Globus pallidus (tissue), 1 donor: ENCODE results near the gene TSPAN11.

Experiments used
- DNase-seq: peaks from one replicate; pipeline ENCODE4 v3.0.0-alpha.2; 2015; ENCODE audit warnings: low spot score

Gene TSPAN11

DNA sequence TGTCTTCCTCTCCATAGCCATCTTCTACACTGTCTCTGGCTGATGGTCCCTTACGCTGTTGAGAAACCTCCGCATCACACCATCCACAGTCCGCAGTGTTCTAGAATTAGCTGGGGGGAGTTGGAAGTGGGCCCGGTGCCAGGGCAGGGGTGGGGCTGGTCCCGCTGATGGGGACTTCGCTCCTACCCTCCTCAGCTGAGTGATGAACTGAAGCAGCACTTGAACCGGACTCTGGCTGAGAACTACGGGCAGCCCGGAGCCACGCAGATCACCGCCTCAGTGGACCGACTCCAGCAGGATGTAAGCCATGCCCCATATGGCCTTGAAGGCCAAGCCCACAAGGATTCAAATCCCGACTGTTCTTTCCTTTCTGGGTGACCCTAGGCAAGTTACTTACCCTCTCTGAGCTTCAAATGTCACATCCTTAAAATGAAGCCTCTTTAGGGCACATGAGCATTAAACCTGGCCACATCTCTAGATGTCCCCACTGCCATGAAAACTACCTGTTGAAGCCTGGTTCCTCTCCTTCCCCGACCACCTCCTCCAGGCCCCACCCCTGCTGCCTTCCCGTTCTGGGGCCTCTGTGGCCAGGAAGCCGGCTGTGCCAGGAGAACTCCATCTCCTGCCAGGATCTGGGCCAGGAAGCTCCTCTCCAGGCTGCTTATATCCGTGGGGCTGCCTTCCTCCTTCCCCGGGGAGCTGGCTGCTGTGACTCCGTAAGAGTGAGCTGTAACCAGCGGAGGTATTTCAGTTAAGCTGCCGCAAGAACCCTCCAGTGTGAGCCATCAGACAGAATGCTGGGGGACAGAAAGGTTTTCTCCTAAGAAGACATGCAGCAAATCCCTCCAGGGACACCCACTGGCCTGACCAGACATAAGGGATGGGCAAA is 53.1 kb downstream of the TSPAN11 start:
- no peak for DNase-seq

DNA sequence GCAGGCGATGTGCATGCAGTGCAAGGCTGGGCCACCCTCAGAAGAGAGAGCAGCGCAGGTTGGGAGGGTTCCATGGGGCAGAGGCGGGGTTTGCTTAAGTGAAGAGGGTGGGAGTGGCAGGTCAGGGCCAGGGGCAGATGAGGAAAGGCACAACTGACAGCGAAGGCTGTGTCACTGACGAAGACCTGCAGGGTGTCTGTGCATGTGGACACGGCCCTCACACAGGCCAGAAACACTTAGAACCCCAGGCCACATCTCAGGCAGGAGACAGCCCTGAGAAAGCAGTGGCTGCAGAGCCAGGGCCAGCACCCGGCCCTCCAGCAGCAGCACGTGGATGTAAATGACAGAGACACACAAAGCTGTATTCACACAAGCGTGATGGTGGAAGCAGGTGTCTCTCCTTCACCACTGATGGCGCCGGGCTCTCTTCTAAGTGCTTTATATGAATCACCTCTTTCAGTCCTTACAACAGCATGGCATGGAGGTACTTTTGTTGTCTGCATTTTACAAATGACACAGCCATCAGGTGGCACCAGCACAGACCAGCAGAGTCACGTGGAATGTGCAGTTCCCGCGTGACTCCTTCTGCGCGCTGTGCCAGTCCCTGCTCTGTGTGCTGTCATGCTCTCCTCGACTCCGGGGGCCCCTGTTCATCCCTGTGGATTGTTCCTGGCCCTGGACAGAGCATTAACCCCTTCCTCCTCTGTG is 54.6 kb downstream of the TSPAN11 start:
- peak; percentile 53 for DNase-seq

DNA sequence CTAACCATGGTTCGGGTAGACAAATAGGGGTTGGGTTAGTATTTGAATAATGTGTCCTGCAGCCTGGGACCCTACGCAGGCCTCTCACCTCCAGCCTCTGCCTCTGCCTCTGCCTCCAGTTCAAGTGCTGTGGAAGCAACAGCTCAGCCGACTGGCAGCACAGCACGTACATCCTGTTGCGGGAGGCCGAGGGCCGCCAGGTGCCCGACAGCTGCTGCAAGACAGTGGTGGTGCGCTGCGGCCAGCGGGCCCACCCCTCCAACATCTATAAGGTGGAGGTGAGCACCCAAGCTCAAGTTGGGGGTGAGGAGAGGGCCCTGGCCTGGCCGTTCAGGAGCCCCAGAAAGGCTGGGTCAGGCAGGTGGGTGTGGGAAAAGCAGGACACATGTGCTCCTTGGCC is 55.9 kb downstream of the TSPAN11 start:
- DNase-seq, result no peak

DNA sequence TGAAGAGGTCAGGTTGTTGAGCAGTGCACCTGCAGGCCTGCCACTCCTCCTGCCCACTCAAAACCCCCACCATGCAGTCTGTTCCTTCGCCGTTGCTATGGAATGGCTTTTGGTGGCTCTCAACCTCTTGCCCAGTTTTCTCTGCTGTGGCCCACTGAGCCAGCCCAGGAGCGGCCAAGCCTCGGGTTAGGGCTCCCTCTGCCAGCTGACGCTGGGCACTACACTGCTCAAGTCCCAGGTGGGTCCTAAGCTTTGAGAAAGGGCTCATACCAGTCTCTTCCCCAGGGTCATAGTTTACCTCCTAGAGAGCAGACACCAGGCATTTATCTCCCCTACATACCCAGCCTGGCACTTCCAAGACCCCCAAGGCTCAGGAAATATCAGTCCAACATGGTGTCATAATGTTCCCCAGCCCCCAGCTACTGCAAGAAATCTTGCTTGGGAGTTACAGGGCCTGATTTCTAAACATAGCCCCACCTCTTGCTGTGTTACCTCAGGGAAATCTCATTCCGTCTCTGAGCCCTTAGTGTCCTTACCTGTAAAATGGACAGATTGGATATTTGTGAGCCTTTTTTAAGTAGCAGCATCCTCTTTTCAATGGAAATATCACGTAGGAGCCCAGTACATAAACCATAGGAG is 59.4 kb downstream of the TSPAN11 start:
- DNase-seq, result peak; percentile 56

DNA sequence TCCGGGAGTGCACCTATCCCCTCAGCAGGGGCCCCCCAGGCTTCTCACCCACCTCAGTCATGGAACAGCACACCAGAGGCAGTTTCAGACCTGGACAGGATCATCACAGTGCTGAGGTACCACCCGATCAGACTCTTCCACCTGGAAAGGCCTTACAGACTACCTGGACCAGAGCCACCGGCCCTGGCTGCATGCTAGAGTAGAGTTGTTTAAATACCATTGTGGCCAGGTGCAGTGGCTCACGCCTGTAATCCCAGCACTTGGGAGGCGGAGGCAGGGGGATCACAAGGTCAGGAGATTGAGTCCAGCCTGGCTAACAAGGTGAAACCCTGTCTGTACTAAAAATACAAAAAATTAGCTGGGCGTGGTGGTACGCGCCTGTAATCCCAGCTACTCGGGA is 61.5 kb downstream of the TSPAN11 start:
- no peak for DNase-seq

DNA sequence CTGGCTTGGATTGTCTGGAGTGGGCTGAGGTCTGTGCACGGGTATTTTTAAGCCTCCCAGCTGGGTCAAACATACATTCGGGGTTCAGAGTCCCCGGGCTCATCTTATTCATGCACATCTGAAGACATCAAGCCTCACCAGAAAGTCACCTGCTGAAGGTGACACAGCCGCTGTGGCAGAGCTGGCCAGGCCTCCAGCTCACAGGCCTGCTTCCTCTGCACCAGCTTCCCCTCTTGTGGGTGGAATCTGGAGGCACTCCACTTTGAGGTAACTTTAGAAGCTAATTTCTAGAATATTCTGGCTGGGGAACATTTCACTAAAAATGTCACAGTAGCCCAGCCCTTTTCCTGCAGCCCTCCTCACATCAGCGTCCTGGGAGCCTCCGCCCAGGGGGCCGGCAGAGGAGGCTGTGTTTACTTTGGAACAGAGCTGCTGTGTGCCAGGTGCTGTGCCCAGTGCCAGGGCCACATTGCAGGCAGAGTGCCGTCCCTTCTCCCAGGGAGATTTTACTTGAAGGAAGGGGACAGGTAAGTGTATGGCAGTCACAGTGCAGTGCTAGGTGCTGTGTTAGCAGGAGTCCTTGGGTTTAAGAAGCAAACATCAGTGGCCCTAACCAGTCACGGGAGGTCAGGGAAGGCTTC is 62.2 kb downstream of the TSPAN11 start:
- no peak for DNase-seq

DNA sequence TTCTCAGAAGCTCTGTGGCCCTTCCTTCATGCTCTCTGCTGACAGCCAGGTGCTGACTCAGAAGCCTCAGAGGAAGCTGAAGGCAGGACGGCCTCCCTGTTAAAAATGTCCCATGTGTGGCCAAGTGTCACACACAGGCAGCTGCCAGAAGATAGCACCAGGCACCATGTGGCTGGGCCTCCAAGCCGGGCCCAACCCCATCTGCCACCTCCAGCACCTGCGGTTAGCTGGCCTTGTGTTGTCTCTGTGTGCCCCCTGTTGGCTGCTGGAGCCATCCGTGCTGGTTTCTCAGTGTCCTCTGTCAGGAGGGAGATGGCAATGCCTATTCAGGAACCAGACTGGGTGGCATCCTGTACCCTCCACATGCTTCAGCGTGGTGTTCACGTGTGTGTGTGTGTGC is 63.2 kb downstream of the TSPAN11 start:
- no peak for DNase-seq

DNA sequence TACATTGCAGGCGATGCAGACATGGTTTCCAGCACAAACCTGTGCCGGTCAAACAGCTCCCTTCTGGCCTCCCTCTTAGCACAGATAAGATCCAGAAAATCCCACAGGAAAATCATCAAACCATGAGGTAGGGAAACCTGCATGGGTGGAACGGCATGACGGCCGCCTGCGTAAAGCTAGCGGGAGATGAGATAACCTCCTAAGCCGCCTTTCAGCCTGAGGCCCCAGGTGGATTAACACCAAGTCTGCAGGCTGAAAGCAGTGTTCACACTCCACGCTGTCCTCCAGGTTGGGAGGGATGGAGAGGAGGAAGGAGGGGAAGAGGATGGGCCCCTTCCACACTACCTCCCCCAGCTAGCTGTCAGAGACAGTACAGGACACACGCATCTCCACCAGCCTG is 63.8 kb downstream of the TSPAN11 start:
- DNase-seq, result no peak

DNA sequence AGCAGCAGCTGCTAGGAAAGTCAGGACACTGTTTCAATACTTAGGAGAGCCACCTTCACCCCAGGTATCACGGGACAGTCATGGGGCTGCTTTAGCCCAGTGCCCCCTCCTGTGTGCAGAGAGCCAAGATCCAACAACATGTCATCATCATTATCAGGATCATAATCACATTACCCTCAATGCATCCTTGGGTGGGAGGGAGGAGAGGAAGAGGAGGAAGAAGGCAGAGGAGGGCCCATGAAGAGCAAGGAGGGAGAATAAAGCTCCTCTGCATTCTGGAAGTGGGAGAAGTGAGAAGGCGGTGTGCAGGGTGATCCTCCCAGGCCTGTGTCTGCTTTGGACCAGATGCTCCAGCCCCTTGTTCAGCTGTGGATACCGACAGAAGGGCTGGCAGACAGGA is 64.2 kb downstream of the TSPAN11 start:
- no peak for DNase-seq

DNA sequence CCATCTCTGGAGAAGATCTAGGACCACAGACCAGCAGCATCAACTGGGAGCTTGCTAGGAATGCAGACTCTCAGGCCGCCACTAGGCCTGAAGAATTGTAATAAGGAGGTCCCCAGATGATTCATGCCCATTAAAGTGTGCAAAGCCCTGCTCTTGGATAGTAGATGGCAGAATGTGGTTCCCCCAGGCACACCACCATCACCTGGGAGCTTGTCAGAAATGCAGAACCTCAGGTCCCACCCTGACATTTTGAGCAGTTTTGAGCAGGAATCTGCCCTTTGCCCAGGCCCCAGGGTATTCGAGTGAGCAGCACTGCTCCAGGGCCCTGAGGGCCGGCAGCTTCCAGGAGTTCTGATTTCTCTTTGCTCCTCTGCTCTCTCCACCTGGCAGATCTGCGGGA is 64.9 kb downstream of the TSPAN11 start:
- DNase-seq, result no peak

DNA sequence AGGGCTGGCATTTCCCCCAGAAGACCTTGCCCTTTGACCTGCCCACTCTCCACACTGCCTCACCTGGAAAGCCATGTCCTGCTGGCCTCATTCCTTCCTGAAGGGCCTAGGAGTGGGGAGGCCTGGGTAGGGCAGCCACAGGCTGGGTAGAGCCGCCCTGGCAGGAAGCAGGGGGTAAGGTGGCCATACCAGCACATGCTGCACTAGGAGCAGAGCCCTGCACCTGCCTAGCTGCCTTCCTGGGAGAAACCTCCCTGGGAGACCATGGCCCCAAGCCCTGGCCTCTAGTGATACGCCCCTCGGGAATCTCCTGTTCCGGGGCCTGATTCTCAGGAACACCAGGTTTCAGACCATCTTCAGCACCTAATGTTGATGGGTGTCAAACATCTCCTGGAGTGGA is 65.8 kb downstream of the TSPAN11 start:
- no peak for DNase-seq

DNA sequence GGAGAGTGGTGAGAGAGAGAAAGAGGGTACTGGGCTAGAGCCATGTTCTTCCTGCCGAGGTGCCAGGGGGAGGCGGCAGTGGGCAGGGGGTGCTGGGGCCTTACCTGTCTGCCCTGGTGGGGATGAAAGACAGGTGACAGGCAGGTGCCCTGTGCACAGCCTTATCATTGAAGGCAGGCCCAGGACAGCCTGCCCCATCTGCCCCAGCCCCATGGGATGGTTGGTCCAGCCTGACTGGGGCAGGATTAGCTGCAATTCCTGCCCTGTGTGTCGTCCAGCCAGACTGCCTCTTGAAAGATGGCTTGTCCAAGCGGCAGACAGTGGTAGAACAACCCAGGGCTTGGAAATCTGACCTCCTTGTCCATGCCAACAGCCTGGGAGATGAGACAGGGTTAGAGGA is 67.2 kb downstream of the TSPAN11 start:
- DNase-seq, result no peak

DNA sequence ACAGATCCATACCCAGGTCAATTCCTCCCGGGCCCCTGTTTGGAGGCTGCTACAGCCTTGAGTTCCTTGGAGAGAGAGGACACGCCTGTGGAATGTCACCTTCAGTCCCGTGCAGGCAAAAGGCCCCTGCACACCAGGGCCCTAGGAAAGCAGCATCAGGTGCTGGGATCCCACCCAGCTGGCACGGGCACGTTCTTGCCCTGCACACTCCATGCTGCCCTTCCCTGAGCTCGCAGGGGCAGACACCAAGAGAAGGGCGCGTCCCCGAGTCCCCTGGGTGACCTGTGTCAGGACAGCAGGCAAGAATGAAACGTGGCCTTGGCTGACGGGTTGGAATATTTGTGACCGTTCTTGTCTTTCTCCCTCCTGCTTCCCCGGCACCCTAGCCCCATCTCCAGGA is 67.7 kb downstream of the TSPAN11 start:
- DNase-seq, result no peak

DNA sequence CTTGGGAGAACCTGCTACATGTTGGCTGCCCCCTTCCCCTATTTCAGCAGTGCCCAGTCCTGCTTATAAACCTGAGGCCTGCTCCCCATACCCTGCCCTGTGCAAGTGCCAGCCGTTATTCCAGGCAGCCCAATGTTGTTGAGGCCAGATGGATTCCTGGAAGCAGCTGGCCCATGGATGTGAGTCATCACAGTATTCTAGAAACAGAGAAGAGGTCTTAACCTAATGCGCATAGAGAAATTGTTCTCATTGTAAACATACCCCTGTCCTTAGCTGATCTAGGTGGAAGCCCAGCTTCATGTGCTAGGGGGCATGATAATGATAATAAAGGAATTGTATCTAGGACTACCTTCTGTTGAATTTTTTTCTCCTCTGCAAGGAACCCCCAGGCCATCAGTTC is 69.7 kb downstream of the TSPAN11 start:
- DNase-seq, result no peak

DNA sequence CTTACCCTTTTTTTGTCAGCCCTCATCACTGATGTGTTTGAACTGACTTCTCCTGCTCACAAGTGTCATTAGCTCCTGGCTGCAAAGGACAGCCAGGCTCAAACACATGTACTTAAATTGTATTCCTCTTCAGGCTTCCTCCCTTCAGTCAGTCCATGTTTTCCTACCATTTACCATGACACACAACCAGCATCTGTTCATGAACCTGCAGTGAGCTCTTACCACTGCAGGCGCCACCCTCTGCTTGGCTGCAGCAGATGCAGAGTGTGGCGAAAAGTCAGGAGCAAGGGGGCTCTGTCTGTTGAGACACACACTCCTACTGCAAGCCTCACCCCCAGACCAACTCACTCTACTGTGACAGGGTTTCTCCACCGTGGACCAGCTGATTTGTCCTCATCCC is 70.2 kb downstream of the TSPAN11 start:
- no peak for DNase-seq

DNA sequence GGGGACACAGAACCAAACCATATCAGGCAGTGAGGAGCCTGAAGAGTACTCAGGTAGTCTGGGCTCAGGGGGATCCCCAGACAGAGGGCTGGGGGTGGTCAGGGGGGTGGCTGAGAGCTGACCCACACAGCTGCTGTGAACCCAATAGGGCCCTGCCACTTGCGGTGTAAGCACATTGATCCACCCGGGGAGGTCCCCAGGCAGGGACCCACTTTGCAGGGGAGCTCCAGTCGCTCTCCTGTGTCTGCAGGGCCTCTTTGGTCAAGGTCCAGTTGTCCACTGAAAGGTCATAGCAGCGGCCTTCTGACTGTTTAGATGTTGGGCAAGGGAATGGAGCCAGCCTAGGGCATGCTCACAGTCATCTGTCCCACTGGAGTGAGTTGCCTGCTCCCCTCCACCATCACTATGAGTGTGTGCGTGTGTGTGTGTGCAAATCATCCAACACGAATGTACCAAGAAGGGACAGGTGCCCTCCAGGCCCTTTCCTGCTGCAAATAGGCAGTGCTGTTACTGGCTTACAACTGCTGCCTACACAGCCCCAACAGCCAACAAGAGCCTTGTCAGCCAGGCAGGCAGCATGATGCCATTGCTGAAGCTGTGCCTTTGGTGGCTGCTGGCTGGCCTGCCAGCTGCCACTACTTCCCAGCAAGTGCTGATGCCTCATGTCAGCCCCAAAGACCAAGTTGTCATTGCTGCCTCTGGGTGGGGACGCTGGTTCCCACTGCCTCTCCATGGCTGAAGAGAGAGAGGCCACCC is 71.3 kb downstream of the TSPAN11 start:
- no peak for DNase-seq

DNA sequence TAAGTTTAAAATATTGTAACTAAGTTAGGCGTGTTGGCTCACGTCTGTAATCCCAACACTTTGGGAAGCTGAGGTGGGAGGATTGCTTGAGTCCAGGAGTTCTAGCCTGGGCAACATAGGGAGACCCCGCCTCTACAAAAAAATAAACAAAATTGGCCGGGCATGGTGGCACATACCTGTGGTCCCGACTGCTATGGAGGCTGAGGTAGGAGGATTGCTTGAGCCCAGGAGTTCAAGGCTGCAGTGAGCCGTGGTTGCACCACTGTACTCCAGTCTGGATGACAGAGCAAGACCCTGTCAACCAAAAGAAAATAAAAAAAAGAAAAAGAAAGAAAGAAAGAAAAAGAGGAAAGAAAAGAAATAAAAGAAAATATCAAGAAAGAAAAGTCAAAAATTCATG is 72.5 kb downstream of the TSPAN11 start:
- no peak for DNase-seq

DNA sequence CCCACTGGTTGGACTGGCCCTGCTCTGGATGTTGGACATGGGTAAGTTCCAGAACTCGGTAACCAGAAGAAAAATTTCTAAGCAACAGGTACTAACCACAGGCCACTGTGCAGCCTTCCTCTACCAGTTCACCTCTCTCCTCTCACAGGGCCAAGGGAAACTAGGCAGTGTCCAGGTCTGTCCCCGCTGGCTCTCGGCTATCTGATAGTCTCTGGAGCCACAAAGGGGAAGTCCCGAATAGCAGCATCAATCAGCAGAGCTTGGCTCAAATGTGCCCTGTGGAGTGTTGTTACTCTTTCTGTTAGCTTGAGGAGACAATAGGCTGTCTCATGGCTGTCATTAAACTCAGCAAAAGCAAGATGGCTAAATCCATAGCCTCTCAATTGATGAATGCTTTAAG is 73.2 kb downstream of the TSPAN11 start:
- DNase-seq, result no peak

DNA sequence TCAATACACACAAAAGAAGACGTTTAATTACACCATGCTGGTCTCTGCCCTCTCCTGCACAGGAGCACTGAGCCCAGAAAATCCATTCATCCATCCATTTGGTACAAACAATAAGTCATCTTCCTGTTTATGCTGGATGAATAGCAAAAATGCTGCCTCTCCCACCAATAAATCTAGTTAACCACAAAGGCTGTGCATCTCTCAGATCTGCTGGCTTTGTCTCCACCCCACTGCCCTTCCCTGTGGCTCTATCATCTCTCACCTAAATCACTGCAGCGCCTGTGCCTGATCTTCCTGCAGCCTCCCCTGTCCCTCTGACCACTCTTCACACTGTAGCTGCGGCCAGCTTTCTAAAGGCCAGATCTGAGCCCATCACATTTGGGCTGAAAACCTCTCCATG is 74.2 kb downstream of the TSPAN11 start:
- DNase-seq, result no peak

DNA sequence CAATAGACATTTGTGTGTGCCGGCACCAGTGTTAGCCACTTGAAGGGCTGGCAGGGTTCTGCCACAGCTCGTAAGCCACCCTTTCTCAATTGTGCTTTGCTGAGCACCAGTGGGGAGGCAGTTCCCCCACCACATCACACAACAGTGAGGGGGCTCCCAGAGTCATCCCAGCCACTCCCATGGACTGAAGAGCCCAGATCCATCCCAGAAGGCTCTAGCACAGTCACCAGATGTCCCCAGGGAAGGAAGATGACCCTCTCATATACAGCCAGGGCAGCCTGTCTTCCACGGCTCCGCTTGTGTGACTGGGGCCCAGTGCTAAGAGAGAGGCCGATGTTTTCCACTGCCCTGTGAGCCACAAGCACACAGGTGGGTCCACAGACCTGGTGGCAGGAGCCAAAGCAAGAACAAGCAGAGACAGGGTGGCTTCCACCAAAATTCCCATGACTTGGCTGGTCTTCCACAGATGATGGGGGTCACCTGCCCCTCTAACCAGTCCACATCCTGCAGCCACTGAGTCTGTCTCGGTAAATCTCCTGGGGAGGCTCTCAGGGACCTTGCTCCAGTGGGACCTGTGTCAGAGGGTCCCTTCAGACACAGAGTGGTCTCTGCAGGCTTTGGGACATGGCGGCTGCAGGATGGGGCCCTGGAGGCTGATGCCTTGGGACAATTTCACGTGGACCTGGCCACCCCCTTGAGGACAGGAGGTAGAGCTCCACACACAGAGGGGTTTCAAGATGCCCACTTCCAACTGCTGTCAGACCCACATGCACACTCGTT is 75.2 kb downstream of the TSPAN11 start:
- no peak for DNase-seq

DNA sequence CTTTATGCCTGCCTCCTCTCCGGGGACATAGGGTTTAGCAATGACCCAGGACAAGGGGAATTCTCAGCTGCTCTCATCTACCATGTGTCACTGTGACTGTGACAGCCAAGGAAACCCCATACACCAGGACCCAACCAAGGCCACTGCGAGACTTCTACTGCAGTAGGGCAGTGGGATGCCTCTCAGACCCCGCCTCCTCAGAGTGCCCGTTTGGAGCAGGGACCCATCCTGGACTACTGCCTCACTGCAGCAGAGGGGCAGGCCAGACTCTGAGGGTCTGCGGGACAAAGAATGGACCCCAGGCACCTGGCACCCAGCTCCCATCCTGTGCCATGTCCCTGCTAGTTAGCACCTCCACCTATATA is 75.8 kb downstream of the TSPAN11 start:
- DNase-seq, result no peak
